ENCODE results near the gene JAML.
A peak's percentile ranks its signal among the peaks of the same experiment; 100 is the strongest.

The JAML gene

DNA sequence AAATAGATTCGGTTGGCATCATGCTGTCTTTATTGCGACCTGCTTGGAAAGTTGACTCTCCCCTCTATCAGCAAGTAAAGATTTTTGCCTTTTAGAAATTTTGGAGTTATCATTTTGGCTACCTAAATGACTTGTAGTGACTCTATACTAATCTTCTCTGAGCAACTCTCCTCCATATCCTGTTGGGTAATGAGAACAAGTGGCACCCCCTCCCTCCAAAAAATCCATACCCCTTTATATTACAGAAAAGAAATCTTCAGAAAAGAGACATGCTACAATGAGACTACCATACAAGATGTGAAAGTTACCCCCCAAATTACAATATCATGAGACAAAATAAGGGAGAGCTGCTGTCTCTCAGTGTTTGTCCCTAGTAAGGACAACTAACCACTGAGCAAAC lies 1.2 kb downstream of the JAML start:
- peak overlapping the region; percentile 83 for H3K4me2 ChIP-seq (ENCODE audit: low read length)
- peak overlapping the region; percentile 95 for H3K27ac ChIP-seq (ENCODE audit: low read depth, low read length, poor library complexity, severe bottlenecking)
- H3K9me3 ChIP-seq (ENCODE audit: low read length) = no peaks in the 10 kb centered on the region
- peaks cover 59% of the 10 kb centered on the region for H3K4me1 ChIP-seq (ENCODE audit: insufficient read depth, low read length, severe bottlenecking)
- no peaks in the 10 kb centered on the region for H4K20me1 ChIP-seq (ENCODE audit: insufficient read depth, low read length)
- no peaks in the 10 kb centered on the region; the same call in none of the 2 replicates for H3K36me3 ChIP-seq (ENCODE audit: insufficient read depth, low read length)
- H3K79me2 ChIP-seq (ENCODE audit: insufficient read depth, low read length) = no peaks in the 10 kb centered on the region
- H3K27me3 ChIP-seq (ENCODE audit: insufficient read depth, low read length) = no peaks in the 10 kb centered on the region
- no peak for TF ChIP-seq EZH2 (IDR thresholded peaks at IDR 0.05; ENCODE audit: borderline replicate concordance, low read length)
- TF ChIP-seq, protein P1, sequence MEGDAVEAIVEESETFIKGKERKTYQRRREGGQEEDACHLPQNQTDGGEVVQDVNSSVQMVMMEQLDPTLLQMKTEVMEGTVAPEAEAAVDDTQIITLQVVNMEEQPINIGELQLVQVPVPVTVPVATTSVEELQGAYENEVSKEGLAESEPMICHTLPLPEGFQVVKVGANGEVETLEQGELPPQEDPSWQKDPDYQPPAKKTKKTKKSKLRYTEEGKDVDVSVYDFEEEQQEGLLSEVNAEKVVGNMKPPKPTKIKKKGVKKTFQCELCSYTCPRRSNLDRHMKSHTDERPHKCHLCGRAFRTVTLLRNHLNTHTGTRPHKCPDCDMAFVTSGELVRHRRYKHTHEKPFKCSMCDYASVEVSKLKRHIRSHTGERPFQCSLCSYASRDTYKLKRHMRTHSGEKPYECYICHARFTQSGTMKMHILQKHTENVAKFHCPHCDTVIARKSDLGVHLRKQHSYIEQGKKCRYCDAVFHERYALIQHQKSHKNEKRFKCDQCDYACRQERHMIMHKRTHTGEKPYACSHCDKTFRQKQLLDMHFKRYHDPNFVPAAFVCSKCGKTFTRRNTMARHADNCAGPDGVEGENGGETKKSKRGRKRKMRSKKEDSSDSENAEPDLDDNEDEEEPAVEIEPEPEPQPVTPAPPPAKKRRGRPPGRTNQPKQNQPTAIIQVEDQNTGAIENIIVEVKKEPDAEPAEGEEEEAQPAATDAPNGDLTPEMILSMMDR (IDR thresholded peaks at IDR 0.05; ENCODE audit: low read length) = no peak
- H3K9ac ChIP-seq (ENCODE audit: low read length) = peak overlapping the region; percentile 71
- no peaks in the 10 kb centered on the region for H3K9me2 ChIP-seq (ENCODE audit: low read depth, low read length)
- H2AFZ ChIP-seq (ENCODE audit: low read length) = no peak overlapping the region
- H3K4me3 ChIP-seq (ENCODE audit: low read depth, low read length, poor library complexity, severe bottlenecking) = peak overlapping the region; percentile 59
- H3F3A ChIP-seq (ENCODE audit: insufficient read depth, low read length) = peaks cover 5% of the 10 kb centered on the region; the same call in 1 of the 2 replicates

DNA sequence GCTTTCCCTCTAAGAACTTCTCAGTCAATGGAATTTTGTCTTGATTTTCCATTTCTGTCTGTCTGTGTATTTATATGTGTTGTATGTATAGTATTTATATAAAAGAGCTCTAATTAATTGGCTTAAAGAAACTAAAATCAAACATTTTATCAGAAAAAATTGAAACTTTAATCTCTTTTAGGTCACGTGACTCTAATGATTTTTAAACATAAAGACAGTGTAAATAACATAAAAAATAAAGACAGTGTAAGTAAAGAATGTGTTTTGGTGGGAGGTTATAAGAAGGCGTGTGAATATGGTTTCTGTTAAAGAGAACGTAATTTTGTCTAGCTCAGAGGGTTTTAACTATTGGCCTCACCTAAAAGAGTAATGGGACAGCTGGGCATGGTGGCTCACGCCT lies 2.4 kb downstream of the JAML start:
- no peak overlapping the region for H3K4me3 ChIP-seq (ENCODE audit: low read depth, low read length, poor library complexity, severe bottlenecking)
- no peaks in the 10 kb centered on the region for H3K9me3 ChIP-seq (ENCODE audit: low read length)
- TF ChIP-seq, protein P1 (IDR thresholded peaks at IDR 0.05; ENCODE audit: low read length) = no peak
- TF ChIP-seq EZH2 (IDR thresholded peaks at IDR 0.05; ENCODE audit: borderline replicate concordance, low read length) = no peak
- no peaks in the 10 kb centered on the region; the same call in 1 of the 2 replicates for H3K36me3 ChIP-seq (ENCODE audit: insufficient read depth, low read length)
- no peaks in the 10 kb centered on the region for H3K9me2 ChIP-seq (ENCODE audit: low read depth, low read length)
- no peaks in the 10 kb centered on the region for H4K20me1 ChIP-seq (ENCODE audit: insufficient read depth, low read length)
- no peak overlapping the region for H3K9ac ChIP-seq (ENCODE audit: low read length)
- H3K27me3 ChIP-seq (ENCODE audit: insufficient read depth, low read length) = no peaks in the 10 kb centered on the region
- no peak overlapping the region for H3K4me2 ChIP-seq (ENCODE audit: low read length)
- 0 out of 2 replicates have a peak, but pooled peaks cover 5% of the 10 kb centered on the region for H3F3A ChIP-seq (ENCODE audit: insufficient read depth, low read length)
- peaks cover 53% of the 10 kb centered on the region for H3K4me1 ChIP-seq (ENCODE audit: insufficient read depth, low read length, severe bottlenecking)
- H2AFZ ChIP-seq (ENCODE audit: low read length) = no peak overlapping the region
- no peak overlapping the region for H3K27ac ChIP-seq (ENCODE audit: low read depth, low read length, poor library complexity, severe bottlenecking)
- no peaks in the 10 kb centered on the region for H3K79me2 ChIP-seq (ENCODE audit: insufficient read depth, low read length)

DNA sequence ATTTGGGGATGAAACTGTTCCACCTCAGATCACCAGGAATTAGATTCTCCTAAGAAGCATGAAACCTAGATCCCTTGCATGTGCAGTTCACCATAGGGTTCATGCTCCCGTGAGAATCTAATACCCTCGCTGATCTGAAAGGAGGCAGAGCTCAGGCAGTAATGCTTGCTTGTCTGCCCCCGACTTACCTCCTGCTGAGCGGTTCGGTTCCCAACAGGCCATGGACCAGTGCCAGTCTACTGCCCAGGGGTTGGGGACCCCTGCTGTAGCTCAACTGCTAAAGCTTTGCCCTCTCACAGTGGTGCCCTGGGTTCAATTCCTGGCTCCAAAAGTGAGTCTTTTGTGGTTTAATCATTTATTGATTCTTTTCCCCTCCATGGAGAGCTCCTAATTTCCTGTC lies 3.4 kb downstream of the JAML start:
- TF ChIP-seq, protein P1 (IDR thresholded peaks at IDR 0.05; ENCODE audit: low read length) = no peak
- TF ChIP-seq EZH2 (IDR thresholded peaks at IDR 0.05; ENCODE audit: borderline replicate concordance, low read length) = no peak
- Histone ChIP-seq H3K4me2 (ENCODE audit: low read length) (no peak overlapping the region), H4K20me1 (ENCODE audit: insufficient read depth, low read length) (no peaks in the 10 kb centered on the region)

More for the DNA sequence above, 3.4 kb downstream of the JAML start:
- no peaks in the 10 kb centered on the region for H3K9me2 ChIP-seq (ENCODE audit: low read depth, low read length)
- no peak overlapping the region for H3K27ac ChIP-seq (ENCODE audit: low read depth, low read length, poor library complexity, severe bottlenecking)
- H3K79me2 ChIP-seq (ENCODE audit: insufficient read depth, low read length) = no peaks in the 10 kb centered on the region
- H3K36me3 ChIP-seq (ENCODE audit: insufficient read depth, low read length) = no peaks in the 10 kb centered on the region
- H3K9ac ChIP-seq (ENCODE audit: low read length) = no peak overlapping the region
- H2AFZ ChIP-seq (ENCODE audit: low read length) = no peak overlapping the region
- H3F3A ChIP-seq (ENCODE audit: insufficient read depth, low read length) = 0 out of 2 replicates have a peak, but pooled peaks cover 5% of the 10 kb centered on the region
- no peak overlapping the region for H3K4me3 ChIP-seq (ENCODE audit: low read depth, low read length, poor library complexity, severe bottlenecking)
- peaks cover 53% of the 10 kb centered on the region for H3K4me1 ChIP-seq (ENCODE audit: insufficient read depth, low read length, severe bottlenecking)
- H3K9me3 ChIP-seq (ENCODE audit: low read length) = no peaks in the 10 kb centered on the region
- H3K27me3 ChIP-seq (ENCODE audit: insufficient read depth, low read length) = no peaks in the 10 kb centered on the region

All from OCI-LY1 (cell line).